Hematopoietic multipotent progenitor cell treated with erythropoietin and hydrocortisone succinate and interleukin-3 and kit ligand, for 15 days (in vitro differentiated cells): Measurements from ENCODE around the gene PRR36.
A peak's percentile ranks its signal among the peaks of the same experiment; 100 is the strongest.

Source experiments
- DNase-seq: peaks from one replicate; pipeline ENCODE4 v3.0.0-alpha.2; 2015; ENCODE audit warnings: low spot score

PRR36 gene

GRCh38 chr19:7844951-7845350 lies 29.2 kb downstream of the PRR36 start:
- DNase-seq = no peak

GRCh38 chr19:7844405-7844804 lies 29.8 kb downstream of the PRR36 start:
- no peak for DNase-seq

DNA sequence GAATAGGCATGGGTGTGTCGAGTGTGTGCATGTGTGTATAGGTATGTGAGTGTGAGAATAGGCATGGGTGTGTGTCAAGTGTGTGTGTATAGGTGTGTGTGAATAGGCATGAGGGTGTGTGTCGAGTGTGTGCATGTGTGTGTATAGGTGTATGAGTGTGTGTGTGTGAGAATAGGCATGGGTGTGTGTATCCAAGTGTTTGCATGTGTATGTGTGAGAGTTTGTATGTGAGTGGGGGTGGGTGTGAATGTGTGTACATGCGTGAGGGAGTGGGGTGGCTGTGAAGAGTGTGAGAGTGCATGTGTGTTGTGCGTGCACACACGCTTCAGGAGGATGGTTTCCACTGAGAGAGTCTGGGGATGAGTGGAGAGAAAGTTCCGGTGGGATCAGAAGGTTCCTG lies 30.7 kb downstream of the PRR36 start:
- no peak for DNase-seq

- no peak for DNase-seq
Observed at GRCh38 chr19:7842661-7843294, 31.4 kb downstream of the PRR36 start.

GRCh38 chr19:7841751-7842660 lies 32.2 kb downstream of the PRR36 start:
- no peak for DNase-seq

- DNase-seq = no peak
Observed at GRCh38 chr19:7840629-7841028, 33.6 kb downstream of the PRR36 start.

DNA sequence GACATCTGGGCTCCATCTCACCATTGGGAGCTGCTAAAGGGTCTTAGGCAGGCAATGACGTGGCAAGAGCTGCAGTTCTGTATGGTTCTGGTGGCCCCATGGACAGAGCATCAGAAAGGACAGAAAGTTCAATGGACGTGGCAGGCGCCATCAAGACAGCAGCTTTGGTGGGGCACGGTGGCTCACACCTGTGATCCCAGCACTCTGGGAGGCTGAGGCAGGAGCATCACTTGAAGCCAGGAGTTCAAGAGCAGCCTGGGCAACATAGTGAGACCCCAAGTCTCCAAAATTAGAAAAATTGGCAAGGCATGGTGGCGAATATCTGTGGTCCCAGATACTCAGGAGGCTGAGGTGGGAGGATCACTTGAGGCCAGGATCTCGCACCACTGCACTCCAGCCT lies 34.7 kb downstream of the PRR36 start:
- DNase-seq = no peak

DNA sequence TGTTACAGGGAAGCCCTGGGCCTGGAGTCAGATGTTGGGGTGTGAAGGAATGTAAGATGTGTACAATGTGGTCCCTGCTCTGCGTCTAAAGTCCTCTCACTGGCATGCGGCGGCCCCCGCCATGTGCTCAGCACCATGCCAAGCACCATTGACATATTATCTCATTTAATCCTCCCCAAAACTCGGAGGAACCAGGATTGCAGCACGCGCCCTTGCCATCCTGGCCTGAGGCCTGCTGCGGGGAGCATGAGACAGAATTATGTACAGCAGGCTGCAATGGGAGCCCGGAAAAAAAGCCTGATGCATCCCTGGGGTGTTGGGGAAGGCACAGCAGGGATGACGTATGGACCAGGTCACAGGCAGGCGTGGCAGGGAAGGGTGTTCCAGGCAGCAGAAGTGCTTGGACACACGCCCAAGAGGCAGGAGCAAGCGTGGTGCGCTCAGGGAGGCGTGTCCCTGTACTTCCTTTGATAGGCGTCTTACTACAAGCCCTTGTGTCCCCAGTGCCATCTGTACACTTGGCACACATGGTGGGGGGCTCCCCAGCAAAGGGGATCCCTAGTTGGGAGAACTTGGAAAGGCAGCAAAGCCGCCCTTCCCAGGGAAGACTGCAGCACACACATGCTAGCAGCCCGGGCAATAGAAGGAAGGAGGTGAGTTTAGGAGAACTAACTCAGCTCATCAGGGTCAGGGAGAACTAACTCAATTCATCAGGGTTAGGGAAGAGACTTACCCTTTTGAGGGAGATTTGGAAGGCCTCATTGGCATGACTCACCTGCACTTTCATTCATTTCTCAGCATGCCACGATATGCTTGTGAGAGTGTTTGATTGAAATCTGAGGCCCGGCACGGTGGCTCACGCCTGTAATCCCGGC lies 40.7 kb downstream of the PRR36 start:
- peak; percentile 60 for DNase-seq

- no peak for DNase-seq
Observed at GRCh38 chr19:7832781-7833180, 41.4 kb downstream of the PRR36 start.

- DNase-seq = no peak
Observed at GRCh38 chr19:7832009-7832408, 42.2 kb downstream of the PRR36 start.

DNA sequence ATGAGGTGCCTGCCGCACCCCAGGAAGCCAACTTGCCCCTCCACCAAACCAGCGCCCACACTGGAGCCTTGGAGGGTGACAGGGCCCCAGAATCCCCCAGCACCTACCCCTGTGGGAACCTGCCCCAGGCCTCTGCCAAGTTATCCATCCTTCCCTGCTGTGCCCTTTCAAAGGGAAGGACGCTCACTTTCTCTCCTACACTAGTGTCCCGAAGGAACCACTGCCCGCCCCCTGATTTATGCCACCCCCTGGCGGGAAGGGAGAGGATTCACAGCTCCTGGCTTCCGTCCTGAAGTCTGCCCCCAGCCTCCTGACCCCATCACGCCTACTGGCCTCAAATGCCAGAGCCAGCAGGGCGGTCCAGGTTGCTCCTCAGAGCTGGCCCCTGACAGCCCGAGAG lies 42.7 kb downstream of the PRR36 start:
- peak; percentile 8 for DNase-seq

GRCh38 chr19:7830823-7831222 lies 43.4 kb downstream of the PRR36 start:
- DNase-seq = no peak

GRCh38 chr19:7830272-7830771 lies 43.9 kb downstream of the PRR36 start:
- DNase-seq = no peak

DNA sequence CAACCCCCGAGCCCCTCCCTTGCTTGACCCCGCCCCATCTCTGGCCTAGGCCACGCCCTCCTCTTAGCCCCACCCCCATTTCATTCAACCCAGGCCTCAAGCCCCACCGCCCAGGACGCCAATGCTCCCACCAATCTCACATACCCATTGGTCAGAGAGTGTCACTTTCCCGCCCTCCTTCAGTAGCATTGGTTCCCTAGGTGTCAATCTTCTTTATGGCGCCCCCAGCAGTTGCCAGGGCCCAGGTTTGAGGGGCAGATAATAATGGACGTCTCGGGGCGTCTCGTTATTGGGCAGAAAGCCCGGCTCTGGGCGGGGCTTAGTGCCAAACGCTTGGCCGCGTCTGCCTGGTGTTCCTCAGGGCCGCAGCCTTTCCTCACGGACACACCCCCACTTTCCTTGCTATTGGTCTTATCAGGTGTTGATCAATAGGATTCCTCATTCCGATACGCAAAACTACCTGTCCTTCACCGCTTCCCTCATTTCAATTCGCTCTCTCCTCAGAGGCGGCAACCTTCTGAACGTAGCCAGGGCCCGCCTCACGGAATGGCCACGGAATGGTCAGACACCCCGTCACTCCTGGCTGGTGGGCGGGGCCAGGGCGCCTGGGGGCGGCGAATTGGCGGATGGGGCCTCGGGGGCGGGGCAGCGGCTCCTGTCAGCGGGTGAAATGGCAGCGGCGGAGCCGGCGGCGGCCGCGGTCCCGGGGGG lies 44.5 kb downstream of the PRR36 start, which contains the start of gene EVI5L:
TSS of gene EVI5L (plus strand) at position 658 of the 711 bp plus-strand sequence. CDS start 16,325 bp downstream, outside the sequence.
- peak; percentile 97 for DNase-seq

DNA sequence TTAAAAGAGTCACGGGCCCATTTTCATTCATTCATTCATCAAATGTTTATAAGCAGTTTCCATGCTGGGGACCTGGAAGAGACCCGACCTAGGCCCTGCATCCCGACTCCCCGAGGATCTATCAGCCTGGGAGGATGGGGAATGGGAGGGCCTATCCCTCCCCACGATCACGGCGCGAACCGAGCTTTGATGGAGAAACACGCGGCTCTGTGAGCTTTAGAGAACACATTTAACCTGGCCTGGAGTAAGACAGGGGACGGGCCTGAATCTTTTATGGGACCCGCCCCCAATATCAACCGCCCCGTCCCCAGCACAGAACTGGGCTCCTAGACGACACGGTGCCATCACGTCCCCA lies 45.0 kb downstream of the PRR36 start:
- no peak for DNase-seq

DNA sequence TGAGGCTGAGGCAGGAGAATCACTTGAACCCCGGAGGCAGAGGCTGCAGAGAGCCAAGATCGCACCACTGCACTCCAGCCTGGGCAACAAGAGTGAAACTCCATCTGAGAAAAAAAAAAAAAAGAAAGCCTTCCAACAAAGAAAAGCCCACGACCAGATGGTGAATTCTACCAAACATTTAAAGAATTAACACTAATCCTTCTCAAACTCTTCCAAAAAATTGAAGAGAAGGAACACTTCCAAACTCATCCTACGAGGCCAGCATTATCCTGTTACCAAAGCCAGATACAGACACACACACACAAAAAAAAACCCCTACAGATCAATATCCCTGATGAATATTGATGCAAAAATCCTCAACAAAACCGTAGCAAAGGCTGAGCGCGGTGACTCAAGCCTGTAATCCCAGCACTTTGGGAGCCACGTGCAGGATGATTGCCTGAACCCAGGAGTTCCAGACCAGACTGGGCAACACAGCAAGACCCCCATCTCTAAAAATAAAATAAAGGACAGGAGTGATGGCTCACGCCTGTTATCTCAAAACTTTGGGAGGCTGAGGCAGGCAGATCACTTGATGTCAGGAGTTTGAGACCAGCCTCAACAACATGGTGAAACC lies 50.4 kb downstream of the PRR36 start:
- DNase-seq = no peak

GRCh38 chr19:7822910-7823515 lies 51.2 kb downstream of the PRR36 start:
- no peak for DNase-seq

- no peak for DNase-seq
Observed at GRCh38 chr19:7820588-7820987, 53.6 kb downstream of the PRR36 start.

GRCh38 chr19:7819337-7819736 lies 54.9 kb downstream of the PRR36 start:
- DNase-seq = no peak

DNA sequence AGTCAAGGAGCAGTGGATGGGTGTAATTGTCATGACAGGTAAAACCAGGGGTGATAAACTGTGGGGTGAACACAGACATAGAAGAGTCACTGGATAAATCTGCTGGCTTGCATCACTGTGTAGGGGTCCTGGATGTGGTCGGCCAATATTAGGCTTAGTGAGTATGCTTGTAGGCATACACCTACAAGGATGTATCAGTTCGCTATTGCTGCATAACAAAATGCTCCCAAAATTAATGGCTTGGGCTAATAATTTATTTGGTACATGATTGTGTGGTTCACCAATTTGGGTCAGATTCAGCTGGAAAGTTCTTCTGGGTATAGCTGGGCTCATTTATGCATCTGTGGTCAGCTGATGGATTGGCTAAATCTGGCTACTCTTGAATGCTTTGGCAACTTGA lies 55.4 kb downstream of the PRR36 start:
- no peak for DNase-seq
